GM12878 (cell line): ENCODE data around the gene SLFN5. TPM values are rescaled to one million over a fixed set of nuclear protein-coding genes. Genes with fewer than 3 reads are reported as not detected.
"Not testable (repeated sequence)": the region's sequence is repeated elsewhere in the genome, so short reads cannot be mapped to it uniquely, and the experiment has no call there.

ENCODE experiments used
- ATAC-seq: fragments of 200-7000 bp; cut with Tn5 transposase; 3 replicates; pipeline ENCODE4 v1.9.1; 2020; ENCODE audit warnings: mild to moderate bottlenecking, moderate library complexity
- BruUV-seq: library from RNA; stranded (reverse); fragments of 400-500 nt; replicated peaks from 2 replicates; lab custom pipeline; 2021; lab: Mats Ljungman, UMichigan
- CTCF ChIA-PET: fragments of 300-600 bp; sonication (Branson Sonifier 250); formaldehyde crosslinking; extraction: SDS; loops from one replicate; lab custom pipeline; 2021; ENCODE audit warnings: inconsistent platforms; lab: Yijun Ruan, JAX
- POLR2A ChIA-PET: fragments of 350-600 bp; formaldehyde crosslinking; extraction: SDS; loops from one replicate; lab custom pipeline; 2021; ENCODE audit warnings: inconsistent platforms; lab: Charles Lee
- RAD21 ChIA-PET: fragments of 300-600 bp; sonication (Branson Sonifier 250); formaldehyde crosslinking; loops from one replicate; lab custom pipeline; 2023; ENCODE audit warnings: antibody characterized with exemption; ENCODE audit not compliant: unreplicated experiment; lab: Charles Lee
- SMC1A ChIA-PET: fragments of 300-600 bp; sonication (Branson Sonifier 250); formaldehyde crosslinking; loops from one replicate; lab custom pipeline; 2023; ENCODE audit not compliant: unreplicated experiment, uncharacterized antibody; lab: Charles Lee
- DNase-seq: peaks from one replicate; pipeline ENCODE4 v3.0.0-alpha.2; 2011; ENCODE audit warnings: low read depth, low spot score
- FAIRE-seq: peaks from 3 replicates; lab custom pipeline; 2011; peaks lifted over from hg19 to GRCh38; lab: Jason Lieb, UNC
- H2AFZ ChIP-seq: 2 replicates; pipeline ENCODE4 v1.6.0; 2011; ENCODE audit warnings: low read depth, low read length, control low read depth; ENCODE audit not compliant: control insufficient read depth
- H3K27ac ChIP-seq: 2 replicates; pipeline ENCODE4 v1.5.1; 2011; ENCODE audit warnings: control low read depth; ENCODE audit not compliant: control insufficient read depth, insufficient read depth
- H3K27me3 ChIP-seq, 2 experiments: replicated peaks in 1 of 2; 2 replicates each; pipeline versions ENCODE4 v1.6.0 to v1.6.1; 2011; ENCODE audit warnings: low read length in 1 of 2; ENCODE audit not compliant: control insufficient read depth in 2 of 2, insufficient read depth in 2 of 2
- H3K36me3 ChIP-seq, 2 experiments: 2 replicates each; pipeline ENCODE4 v1.5.1; 2011; ENCODE audit warnings: low read length in 1 of 2; ENCODE audit not compliant: control insufficient read depth in 2 of 2, insufficient read depth in 2 of 2
- H3K4me1 ChIP-seq: 2 replicates; pipeline ENCODE4 v1.6.1; 2011; ENCODE audit warnings: mild to moderate bottlenecking, low read length, moderate library complexity, mixed read lengths; ENCODE audit not compliant: control insufficient read depth, insufficient read depth
- H3K4me2 ChIP-seq: 2 replicates; pipeline ENCODE4 v1.6.0; 2011; ENCODE audit warnings: control low read depth; ENCODE audit not compliant: control insufficient read depth, insufficient read depth
- H3K4me3 ChIP-seq: fragments of 200-600 bp; sonication (generic); 2 replicates; pipeline ENCODE4 v1.5.1; 2016
- H3K79me2 ChIP-seq: 2 replicates; pipeline ENCODE4 v1.6.0; 2011; ENCODE audit warnings: low read length; ENCODE audit not compliant: control insufficient read depth, insufficient read depth
- H3K9ac ChIP-seq: 2 replicates; pipeline ENCODE4 v1.8.0; 2011; ENCODE audit warnings: low read length, control low read depth, mixed read lengths; ENCODE audit not compliant: control insufficient read depth, insufficient read depth
- H3K9me3 ChIP-seq: replicated peaks from 3 replicates; pipeline ENCODE4 v1.5.1; 2011; ENCODE audit warnings: mild to moderate bottlenecking, low read length; ENCODE audit not compliant: control insufficient read depth, insufficient read depth
- H4K20me1 ChIP-seq: 2 replicates; pipeline ENCODE4 v1.6.0; 2011; ENCODE audit not compliant: control insufficient read depth, insufficient read depth
- EGR1 ChIP-seq, 2 experiments: IDR thresholded peaks; 1 replicate in 1 of 2; 2 replicates in 1 of 2; pipeline ENCODE4 v1.6.1; 2011 to 2012; ENCODE audit warnings: low read depth in 2 of 2, low read length in 2 of 2, borderline replicate concordance in 1 of 2, mild to moderate bottlenecking in 1 of 2, moderate library complexity in 1 of 2
- IKZF1 ChIP-seq: fragments of 450-650 bp; conservative IDR thresholded peaks from 2 replicates; pipeline ENCODE4 v1.6.1; 2017; ENCODE audit warnings: antibody characterized with exemption, mild to moderate bottlenecking
- IRF4 ChIP-seq: IDR thresholded peaks from 2 replicates; pipeline ENCODE4 v1.6.1; 2011; ENCODE audit warnings: low read depth, low read length
- MEF2A ChIP-seq: IDR thresholded peaks from 2 replicates; pipeline ENCODE4 v1.6.1; 2011; ENCODE audit warnings: low read depth, mild to moderate bottlenecking, low read length, moderate library complexity; ENCODE audit not compliant: insufficient read depth
- SMAD1 ChIP-seq: fragments of 450-650 bp; IDR thresholded peaks from 2 replicates; pipeline ENCODE4 v1.6.1; 2018; ENCODE audit warnings: mild to moderate bottlenecking, low read depth; ENCODE audit not compliant: partially characterized antibody
- SUPT20H ChIP-seq: IDR thresholded peaks from 2 replicates; pipeline ENCODE4 v1.6.1; 2011; ENCODE audit warnings: low read depth, mild to moderate bottlenecking, low read length, moderate library complexity, borderline replicate concordance; ENCODE audit not compliant: control insufficient read depth
- YBX1 ChIP-seq: fragments of 450-650 bp; IDR thresholded peaks from 2 replicates; pipeline ENCODE4 v1.6.1; 2016; ENCODE audit warnings: antibody characterized with exemption
- WGBS: methylation state at CpG from one replicate; pipeline ENCODE4 v1.1.6; 2016; ENCODE audit warnings: low lambda C conversion rate; ENCODE audit not compliant: insufficient replicate concordance, insufficient coverage; ENCODE audit errors: missing lambda C conversion rate; 5-methylcytosine and 5-hydroxymethylcytosine counted together
- in situ Hi-C: fragments of 300-500 bp; cut with MboI; formaldehyde crosslinking; loops from 9 replicates; pipeline ENCODE4 v1.14.3; 2018; ENCODE audit warnings: mixed read lengths
- intact Hi-C: fragments of 100-400 bp; cut with micrococcal nuclease; formaldehyde crosslinking; loops from one replicate; pipeline ENCODE4 v1.14.2; 2022; ENCODE audit not compliant: unreplicated experiment
- polyA plus RNA-seq, 11 experiments: library from polyadenylated mRNA; depleted of rRNA in 4 of 11; unstranded in 6 of 11; stranded (reverse) in 5 of 11; fragments of >200 nt; fragmentation: Nextera tagmentation in 4 of 11; fragmentation: Illumina TruSeq in 1 of 11; extraction: Ambion mirVana in 4 of 11; extraction: Trizol in 1 of 11; gene quantifications; 1 replicate in 1 of 11; 2 replicates in 10 of 11; pipeline versions ENCODE4 v1.2.1 to v1.2.3, GENCODE V29; 2011 to 2016; ENCODE audit warnings: inconsistent platforms in 2 of 11, missing spikeins in 2 of 11, low read depth in 1 of 11
- total RNA-seq, 4 experiments: library from RNA; depleted of rRNA in 3 of 4; stranded (reverse); fragments of >200 nt in 3 of 4; fragmentation: Illumina TruSeq in 1 of 4; extraction: Trizol in 1 of 4; gene quantifications; 2 replicates each; pipeline versions ENCODE4 v1.2.1 to v1.2.3, GENCODE V29; 2013 to 2021
- TF ChIP-seq, protein P1 (sequence below): IDR thresholded peaks from 2 replicates; pipeline ENCODE4 v1.6.1; 2011; ENCODE audit warnings: low read depth, low read length, improper control_type of control experiment, borderline replicate concordance
- TF ChIP-seq, protein P2 (sequence below): IDR thresholded peaks from 2 replicates; pipeline ENCODE4 v1.6.1; 2012; ENCODE audit warnings: mild to moderate bottlenecking, low read depth, low read length

The SLFN5 gene
- total and polyA plus RNA-seq, 10 of the 15 experiments (the other 5 are each of a cell fraction or from before 2014, with no cell fraction given): 0.19 to 2.1 (median 1.3) TPM

DNA sequence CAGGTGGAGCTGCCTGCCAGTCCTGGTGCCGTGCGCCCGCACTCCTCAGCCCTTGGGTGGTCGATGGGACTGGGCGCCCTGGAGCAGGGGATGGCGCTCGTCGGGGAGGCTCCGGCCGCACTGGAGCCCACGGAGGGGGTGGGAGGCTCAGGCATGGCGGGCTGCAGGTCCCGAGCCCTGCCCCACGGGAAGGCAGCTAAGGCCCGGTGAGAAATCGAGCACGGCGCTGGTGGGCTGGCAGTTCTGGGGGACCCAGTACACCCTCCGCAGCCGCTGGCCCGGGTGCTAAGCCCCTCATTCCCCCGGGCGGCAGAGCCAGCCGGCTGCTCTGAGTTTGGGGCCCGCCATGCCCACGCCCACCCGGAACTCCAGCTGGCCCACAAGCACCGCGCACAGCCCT lies 36.0 kb downstream of the SLFN5 start:
- BruUV-seq, CTCF ChIA-PET: not testable (repeated sequence)

DNA sequence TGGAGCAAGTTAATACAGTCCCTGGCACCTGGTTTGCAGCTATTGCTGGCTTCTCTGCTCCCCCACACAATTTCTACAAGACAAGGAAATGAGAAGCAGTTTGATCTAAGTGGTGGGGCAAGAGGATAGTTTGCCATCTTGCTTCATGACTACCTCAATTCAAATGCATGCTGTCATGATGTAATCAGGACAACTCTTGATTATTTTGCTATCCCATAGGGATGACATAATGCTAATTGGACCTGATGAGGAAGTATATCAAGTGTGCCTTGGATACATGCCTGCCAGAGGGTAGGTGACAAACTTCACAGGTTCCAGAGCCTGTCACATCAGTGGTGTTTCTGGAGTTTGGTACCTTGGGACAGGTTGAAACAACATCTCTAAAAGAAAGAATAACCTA lies 40.9 kb downstream of the SLFN5 start:
- no peak overlapping the region for H3K4me2 ChIP-seq
- no TSS peak for BruUV-seq
- TF ChIP-seq, protein P1, sequence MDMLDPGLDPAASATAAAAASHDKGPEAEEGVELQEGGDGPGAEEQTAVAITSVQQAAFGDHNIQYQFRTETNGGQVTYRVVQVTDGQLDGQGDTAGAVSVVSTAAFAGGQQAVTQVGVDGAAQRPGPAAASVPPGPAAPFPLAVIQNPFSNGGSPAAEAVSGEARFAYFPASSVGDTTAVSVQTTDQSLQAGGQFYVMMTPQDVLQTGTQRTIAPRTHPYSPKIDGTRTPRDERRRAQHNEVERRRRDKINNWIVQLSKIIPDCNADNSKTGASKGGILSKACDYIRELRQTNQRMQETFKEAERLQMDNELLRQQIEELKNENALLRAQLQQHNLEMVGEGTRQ: no peak
- TF ChIP-seq EGR1 (IDR thresholded peaks at IDR 0.05; ENCODE audit: borderline replicate concordance in 1 of 2, low read depth in 2 of 2, low read length in 2 of 2) (no peak), IKZF1 (no peak), SMAD1 (no peak), IRF4 (no peak), MEF2A (no peak), YBX1 (no peak), SUPT20H (no peak)
- TF ChIP-seq, protein P2, sequence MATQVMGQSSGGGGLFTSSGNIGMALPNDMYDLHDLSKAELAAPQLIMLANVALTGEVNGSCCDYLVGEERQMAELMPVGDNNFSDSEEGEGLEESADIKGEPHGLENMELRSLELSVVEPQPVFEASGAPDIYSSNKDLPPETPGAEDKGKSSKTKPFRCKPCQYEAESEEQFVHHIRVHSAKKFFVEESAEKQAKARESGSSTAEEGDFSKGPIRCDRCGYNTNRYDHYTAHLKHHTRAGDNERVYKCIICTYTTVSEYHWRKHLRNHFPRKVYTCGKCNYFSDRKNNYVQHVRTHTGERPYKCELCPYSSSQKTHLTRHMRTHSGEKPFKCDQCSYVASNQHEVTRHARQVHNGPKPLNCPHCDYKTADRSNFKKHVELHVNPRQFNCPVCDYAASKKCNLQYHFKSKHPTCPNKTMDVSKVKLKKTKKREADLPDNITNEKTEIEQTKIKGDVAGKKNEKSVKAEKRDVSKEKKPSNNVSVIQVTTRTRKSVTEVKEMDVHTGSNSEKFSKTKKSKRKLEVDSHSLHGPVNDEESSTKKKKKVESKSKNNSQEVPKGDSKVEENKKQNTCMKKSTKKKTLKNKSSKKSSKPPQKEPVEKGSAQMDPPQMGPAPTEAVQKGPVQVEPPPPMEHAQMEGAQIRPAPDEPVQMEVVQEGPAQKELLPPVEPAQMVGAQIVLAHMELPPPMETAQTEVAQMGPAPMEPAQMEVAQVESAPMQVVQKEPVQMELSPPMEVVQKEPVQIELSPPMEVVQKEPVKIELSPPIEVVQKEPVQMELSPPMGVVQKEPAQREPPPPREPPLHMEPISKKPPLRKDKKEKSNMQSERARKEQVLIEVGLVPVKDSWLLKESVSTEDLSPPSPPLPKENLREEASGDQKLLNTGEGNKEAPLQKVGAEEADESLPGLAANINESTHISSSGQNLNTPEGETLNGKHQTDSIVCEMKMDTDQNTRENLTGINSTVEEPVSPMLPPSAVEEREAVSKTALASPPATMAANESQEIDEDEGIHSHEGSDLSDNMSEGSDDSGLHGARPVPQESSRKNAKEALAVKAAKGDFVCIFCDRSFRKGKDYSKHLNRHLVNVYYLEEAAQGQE: no peak
- TF ChIP-seq, all 136 proteins: peak for 0

More for the DNA sequence above, 36.0 kb downstream of the SLFN5 start:
- H3K4me3 ChIP-seq, POLR2A ChIA-PET, RAD21 ChIA-PET, H2AFZ ChIP-seq, H4K20me1 ChIP-seq, H3K4me2 ChIP-seq, H3K36me3 ChIP-seq, H3K4me1 ChIP-seq, FAIRE-seq, ATAC-seq, H3K27ac ChIP-seq, H3K27me3 ChIP-seq, DNase-seq, H3K79me2 ChIP-seq, in situ Hi-C loops, SMC1A ChIA-PET, H3K9ac ChIP-seq, intact Hi-C loops, H3K9me3 ChIP-seq: not testable (repeated sequence)
- WGBS: 80% methylated on average over 27 of the region's 29 CpGs

More for the DNA sequence above, 40.9 kb downstream of the SLFN5 start:
- no peaks in the 10 kb centered on the region for H3K36me3 ChIP-seq
- peaks cover 8% of the 10 kb centered on the region for H3K4me1 ChIP-seq
- in situ Hi-C loops (no loop called here), intact Hi-C loops (no loop called here)
- no peak overlapping the region for H3K27ac ChIP-seq
- no peak overlapping the region for H3K9ac ChIP-seq
- CTCF ChIA-PET: interaction anchor here (2.0 kb wide), 1 partner anchor 29 kb away, joined by 6 read pairs; no protein-coding TSS in a partner anchor
- H3K9me3 ChIP-seq: no peaks in the 10 kb centered on the region
- RAD21 ChIA-PET: no interaction called here
- FAIRE-seq (no peak), ATAC-seq (no peak), DNase-seq (no peak)
- SMC1A ChIA-PET: interaction anchor here (1.0 kb wide), 1 partner anchor 45 kb away, joined by 3 read pairs; no protein-coding TSS in a partner anchor
- no peaks in the 10 kb centered on the region; a peak in 1 of 4 replicates for H3K27me3 ChIP-seq
- H3K79me2 ChIP-seq: no peaks in the 10 kb centered on the region
- H4K20me1 ChIP-seq: no peaks in the 10 kb centered on the region
- POLR2A ChIA-PET: no interaction called here
- H2AFZ ChIP-seq: no peak overlapping the region
- no peak overlapping the region for H3K4me3 ChIP-seq
